GM19372 (cell line): ENCODE results near the gene SLC26A11.

ENCODE experiments used
- ATAC-seq: cut with Tn5 transposase; IDR thresholded peaks from one replicate; pipeline ENCODE4 v1.9.1; 2021; ENCODE audit warnings: mild to moderate bottlenecking, low read depth, moderate library complexity; ENCODE audit not compliant: unreplicated experiment

SLC26A11 gene

GRCh38 chr17:80220054-80220735, at the start of gene SLC26A11, which contains the start of gene SGSH:
SLC26A11 (plus strand) TSS chr17:80220427; CDS start chr17:80221561, 1,134 bp downstream.
SGSH (minus strand) TSS chr17:80220333; CDS start chr17:80220313, 20 bp downstream.
- peak; percentile 36 for ATAC-seq

- ATAC-seq: no peak
Measured at GRCh38 chr17:80171681-80172080, 48.5 kb upstream of the SLC26A11 start.

- ATAC-seq: no peak
Measured at GRCh38 chr17:80173126-80173525, 47.1 kb upstream of the SLC26A11 start.

- no peak for ATAC-seq
Measured at GRCh38 chr17:80173916-80174315, 46.3 kb upstream of the SLC26A11 start.

- no peak for ATAC-seq
Measured at GRCh38 chr17:80176757-80177156, 43.5 kb upstream of the SLC26A11 start.

- no peak for ATAC-seq
Measured at GRCh38 chr17:80177986-80178595, 42.1 kb upstream of the SLC26A11 start.

GRCh38 chr17:80180192-80180591, 40.0 kb upstream of the SLC26A11 start:
- no peak for ATAC-seq

- no peak for ATAC-seq
Measured at GRCh38 chr17:80181431-80181830, 38.8 kb upstream of the SLC26A11 start.

GRCh38 chr17:80182118-80182844, 37.9 kb upstream of the SLC26A11 start:
- ATAC-seq: no peak

- no peak for ATAC-seq
Measured at GRCh38 chr17:80182845-80183223, 37.4 kb upstream of the SLC26A11 start.

- no peak for ATAC-seq
Measured at GRCh38 chr17:80183581-80184422, 36.4 kb upstream of the SLC26A11 start.

GRCh38 chr17:80184423-80184714, 35.9 kb upstream of the SLC26A11 start:
- no peak for ATAC-seq

- no peak for ATAC-seq
Measured at GRCh38 chr17:80185968-80186367, 34.3 kb upstream of the SLC26A11 start.

GRCh38 chr17:80187090-80187489, 33.1 kb upstream of the SLC26A11 start:
- no peak for ATAC-seq

GRCh38 chr17:80187515-80187941, 32.7 kb upstream of the SLC26A11 start:
- ATAC-seq: no peak

- ATAC-seq: no peak
Measured at GRCh38 chr17:80189611-80190010, 30.6 kb upstream of the SLC26A11 start.

GRCh38 chr17:80190716-80191115, 29.5 kb upstream of the SLC26A11 start:
- no peak for ATAC-seq

GRCh38 chr17:80191192-80191591, 29.0 kb upstream of the SLC26A11 start:
- no peak for ATAC-seq

GRCh38 chr17:80191865-80192661, 28.2 kb upstream of the SLC26A11 start:
- no peak for ATAC-seq

- no peak for ATAC-seq
Measured at GRCh38 chr17:80195141-80195540, 25.1 kb upstream of the SLC26A11 start.
